SK-N-DZ (cell line): ENCODE measurements around the gene BMPR1A.
"Not testable (repeated sequence)": the region's sequence is repeated elsewhere in the genome, so short reads cannot be mapped to it uniquely, and the experiment has no call there.

Experiments used
- DNase-seq: peaks from one replicate; pipeline ENCODE4 v3.0.0-alpha.2; 2015; ENCODE audit warnings: low spot score

Gene BMPR1A

DNA sequence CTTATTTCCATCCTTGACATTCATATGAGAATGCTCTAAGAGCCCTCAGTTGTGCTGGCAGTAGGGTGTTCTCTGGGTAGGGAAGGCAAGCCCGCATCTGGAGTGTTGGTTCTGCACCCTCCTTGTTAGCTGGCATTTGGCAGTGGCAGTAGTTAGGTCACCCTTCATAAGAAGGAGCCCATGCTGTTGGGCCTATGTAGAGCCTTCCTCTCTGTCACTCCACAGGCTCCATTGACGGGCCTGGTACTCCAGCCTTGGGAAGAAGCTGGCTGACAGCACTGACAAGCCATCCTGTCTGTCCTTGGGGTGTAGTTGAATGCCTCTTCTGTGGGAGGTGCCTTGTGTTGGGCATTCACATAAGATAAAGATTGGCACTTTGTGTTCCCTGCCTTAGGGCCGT lies 89.7 kb downstream of the BMPR1A start:
- no peak for DNase-seq

- no peak for DNase-seq
Measured at GRCh38 chr10:86848747-86849146, 92.3 kb downstream of the BMPR1A start.

- DNase-seq: no peak
Measured at GRCh38 chr10:86849181-86849894, 92.9 kb downstream of the BMPR1A start.

DNA sequence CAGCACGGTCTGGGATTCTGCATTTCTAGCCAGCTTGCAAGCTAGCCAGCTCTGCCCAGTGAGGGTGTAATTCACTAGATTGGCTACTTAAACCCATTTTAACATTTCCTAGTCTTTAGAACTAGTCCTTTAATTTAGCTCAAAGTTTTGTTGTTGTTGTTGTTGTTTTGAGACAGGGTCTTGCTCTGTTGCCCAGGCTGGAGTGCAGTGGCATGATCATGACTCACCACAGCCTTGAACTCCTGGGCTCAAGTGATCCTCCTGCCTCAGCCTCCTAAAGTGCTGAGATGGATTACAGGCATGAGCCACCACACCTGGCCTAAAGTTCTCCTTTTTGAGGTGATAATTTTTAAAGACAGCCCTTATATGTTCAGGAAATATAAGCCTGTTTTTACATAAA lies 94.1 kb downstream of the BMPR1A start:
- no peak for DNase-seq

DNA sequence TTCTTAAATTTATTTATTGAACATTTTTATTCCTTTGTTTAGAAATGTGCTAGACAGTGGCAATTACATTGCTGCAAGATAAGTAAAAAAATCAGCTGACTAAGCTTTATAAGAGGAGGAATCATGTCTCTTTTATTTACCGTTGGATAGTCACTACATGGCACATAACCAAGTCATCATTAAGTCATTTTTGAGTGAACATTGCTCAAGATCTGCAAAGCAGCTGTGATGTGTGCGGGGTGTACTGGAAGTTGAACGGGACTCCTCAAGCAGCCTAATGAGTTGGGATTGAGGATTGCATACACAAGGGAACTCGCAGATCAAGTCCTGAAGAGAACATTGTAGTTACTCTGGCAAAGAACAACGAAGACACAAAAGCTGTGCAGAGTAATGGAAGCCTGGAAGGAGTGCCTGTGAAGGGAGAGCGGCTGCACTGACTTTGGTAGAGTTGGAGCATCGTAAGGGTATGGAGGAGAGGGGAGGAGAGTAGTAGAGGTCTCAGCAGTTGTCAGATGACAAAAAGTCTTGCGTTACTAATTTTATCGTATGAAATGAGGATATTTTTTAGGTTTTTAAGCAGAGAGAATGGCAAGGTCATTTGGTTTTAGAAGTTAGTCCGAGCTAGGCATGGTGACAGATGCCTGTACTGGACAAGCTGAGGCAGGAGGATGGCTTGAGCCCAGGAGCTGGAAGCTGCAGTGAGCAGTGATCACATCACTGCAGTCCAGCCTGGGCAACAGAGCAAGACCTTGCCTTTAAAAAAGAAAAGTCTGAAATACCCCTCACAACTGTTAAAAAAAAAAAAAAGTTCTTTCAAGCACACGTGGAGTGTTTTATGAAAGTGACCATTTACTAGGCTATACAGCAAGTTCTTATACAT lies 95.1 kb downstream of the BMPR1A start:
- no peak for DNase-seq

- not testable (repeated sequence) for DNase-seq
Measured at GRCh38 chr10:86853582-86853981, 97.2 kb downstream of the BMPR1A start.

DNA sequence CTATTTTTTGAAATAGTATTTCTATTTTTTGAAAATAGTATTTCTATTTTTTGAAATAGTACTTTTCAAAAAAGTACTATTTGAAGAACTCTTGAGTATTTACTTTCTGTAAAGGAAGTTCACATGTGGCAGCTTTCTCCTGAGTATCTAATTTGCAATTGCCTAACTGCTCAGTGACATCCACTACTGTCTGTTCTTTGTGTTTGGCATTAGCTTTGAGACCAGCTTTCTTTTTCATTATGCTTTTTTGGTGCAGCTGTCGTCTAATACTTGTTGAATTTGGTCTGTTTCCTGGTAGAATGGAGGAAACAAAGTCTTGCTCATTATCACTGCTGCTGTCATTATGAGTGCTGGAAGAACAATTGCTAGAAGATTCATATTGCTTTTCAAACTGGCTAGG lies 99.1 kb downstream of the BMPR1A start:
- no peak for DNase-seq

DNA sequence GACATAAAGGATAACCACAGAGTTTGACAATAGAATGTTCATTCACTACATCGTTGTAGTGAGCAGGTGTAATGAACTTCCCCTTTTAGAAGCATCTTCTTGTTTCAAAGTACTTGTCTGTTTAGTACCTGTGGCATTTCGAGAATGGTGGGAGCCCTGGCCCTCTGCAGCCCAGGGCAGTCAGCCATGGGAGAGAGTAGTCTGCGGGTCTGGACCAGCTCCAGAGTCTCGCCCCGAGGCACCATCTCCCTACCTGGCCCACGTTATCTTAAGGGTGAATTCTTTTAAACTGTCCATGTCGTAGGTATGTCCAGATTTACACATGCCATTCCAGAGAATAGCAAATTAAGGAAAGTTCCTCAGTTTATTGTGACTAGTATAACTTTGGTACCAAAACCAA lies 99.7 kb downstream of the BMPR1A start:
- DNase-seq: no peak

- DNase-seq: no peak
Measured at GRCh38 chr10:86857128-86857721, 100.8 kb downstream of the BMPR1A start.

DNA sequence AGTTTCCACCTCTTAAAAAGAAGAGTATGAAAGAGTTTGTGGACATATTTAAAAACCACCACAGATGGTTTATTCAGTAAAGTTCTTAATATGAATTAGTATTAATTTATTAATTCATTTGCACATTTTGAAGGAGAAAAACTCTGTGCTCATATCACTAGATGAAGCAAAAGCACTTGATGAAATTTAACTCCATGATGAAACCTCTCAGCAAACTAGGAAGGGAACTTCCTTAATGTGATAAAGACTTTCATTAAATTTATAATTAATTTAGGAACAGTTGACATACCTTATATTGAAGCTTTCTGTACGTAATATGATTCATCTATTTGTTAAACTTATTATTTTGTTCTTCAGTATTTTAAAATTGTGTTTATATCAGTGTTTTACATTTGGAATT lies 101.6 kb downstream of the BMPR1A start:
- DNase-seq: no peak

- no peak for DNase-seq
Measured at GRCh38 chr10:86861351-86861750, 104.9 kb downstream of the BMPR1A start.

GRCh38 chr10:86862373-86862772 lies 106.0 kb downstream of the BMPR1A start:
- no peak for DNase-seq

DNA sequence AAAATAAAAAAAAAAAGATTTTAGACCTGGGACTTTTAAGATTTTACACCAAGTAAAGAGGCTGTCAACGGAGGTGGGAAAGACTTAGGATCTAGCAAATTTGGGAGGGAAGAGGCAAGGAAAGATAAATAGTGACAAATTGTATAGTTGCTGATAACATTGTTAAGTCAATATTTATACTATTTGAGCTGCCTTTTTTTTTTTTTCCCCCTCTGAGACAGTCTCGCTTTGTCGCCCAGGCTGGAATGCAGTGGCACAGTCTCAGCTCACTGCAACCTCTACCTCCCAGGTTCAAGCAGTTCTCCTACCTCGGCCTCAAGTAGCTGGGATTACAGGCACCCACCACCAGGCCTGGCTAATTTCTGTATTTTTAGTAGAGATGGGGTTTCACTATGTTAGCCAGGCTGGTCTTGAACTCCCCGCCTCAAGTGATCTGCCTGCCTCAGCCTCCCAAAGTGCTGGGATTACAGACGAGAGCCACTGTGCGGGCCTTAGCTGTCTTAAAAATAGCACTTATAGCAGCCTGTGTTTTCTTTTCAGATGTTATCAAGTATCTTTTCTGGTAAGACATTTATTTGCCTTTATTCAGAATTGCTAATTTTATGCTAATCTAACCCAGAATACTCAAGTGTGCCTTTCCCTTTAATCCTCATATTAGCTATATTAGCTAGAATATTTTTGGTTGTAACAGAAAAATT lies 106.5 kb downstream of the BMPR1A start:
- DNase-seq: no peak

DNA sequence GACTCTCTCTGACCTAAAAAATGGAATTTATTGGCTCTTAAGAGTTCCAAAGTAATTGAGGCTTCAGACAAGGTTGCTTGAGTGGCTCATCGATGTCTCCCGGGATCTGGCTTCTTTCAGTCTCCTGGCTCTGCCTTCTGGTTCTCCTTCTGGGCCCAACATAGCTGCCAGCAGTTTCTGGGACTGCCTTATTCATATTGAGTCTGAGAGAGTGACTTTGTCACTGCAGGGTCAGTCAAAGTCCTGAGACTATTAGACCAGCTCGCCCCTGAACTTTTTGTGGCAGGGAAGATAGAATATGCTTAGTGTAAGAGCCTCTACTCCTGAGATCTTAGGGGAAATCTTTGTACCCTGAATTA lies 107.0 kb downstream of the BMPR1A start:
- DNase-seq: no peak

DNA sequence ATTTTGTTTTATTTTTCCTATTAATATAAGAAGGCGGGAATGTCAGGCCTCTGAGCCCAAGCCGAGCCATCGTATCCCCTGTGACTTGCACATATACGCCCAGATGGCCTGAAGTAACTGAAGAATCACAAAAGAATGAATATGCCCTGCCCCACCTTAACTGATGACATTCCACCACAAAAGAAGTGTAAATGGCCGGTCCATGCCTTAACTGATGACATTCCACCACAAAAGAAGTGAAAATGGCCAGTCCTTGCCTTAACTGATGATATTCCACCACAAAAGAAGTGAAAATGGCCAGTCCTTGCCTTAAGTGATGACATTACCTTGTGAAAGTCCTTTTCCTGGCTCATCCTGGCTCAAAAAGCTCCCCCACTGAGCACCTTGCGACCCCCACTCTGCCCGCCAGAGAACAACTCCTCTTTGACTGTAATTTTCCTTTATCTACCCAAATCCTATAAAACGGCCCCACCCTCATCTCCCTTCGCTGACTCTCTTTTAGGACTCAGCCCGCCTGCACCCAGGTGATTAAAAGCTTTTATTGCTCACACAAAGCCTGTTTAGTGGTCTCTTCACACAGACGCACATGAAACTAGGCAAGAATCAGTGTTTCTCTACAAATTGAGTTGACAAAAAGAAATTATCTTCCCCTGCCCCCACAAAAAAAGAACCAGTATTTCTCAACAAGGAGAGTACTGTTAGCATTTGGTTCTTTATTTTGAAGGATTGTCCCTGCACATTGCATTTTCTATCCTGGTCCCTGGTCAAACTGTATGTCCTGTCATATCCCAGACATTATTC lies 108.8 kb downstream of the BMPR1A start:
- DNase-seq: not testable (repeated sequence)

GRCh38 chr10:86867149-86867548 lies 110.7 kb downstream of the BMPR1A start:
- DNase-seq: no peak

DNA sequence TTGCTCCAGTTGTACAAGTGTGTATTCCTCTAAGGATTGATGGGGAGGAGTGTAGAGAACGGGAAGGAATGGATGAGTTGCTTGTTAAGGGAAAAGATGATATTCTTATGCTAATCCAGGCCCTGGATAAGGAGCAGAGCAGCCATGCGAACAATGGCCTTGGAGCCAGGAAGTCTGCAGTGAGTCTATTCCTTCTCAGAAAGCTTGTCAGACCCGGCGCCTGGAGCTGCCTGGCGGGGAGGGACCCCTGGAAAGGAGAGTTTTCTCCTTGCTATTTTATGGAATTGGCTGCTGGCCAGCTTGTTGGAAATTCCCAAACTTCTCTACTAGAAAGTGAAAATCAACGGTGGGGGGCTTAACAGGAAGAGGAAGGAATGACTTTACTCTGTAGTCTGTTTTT lies 111.9 kb downstream of the BMPR1A start:
- DNase-seq: no peak

GRCh38 chr10:86870679-86871078 lies 114.3 kb downstream of the BMPR1A start:
- DNase-seq: no peak

DNA sequence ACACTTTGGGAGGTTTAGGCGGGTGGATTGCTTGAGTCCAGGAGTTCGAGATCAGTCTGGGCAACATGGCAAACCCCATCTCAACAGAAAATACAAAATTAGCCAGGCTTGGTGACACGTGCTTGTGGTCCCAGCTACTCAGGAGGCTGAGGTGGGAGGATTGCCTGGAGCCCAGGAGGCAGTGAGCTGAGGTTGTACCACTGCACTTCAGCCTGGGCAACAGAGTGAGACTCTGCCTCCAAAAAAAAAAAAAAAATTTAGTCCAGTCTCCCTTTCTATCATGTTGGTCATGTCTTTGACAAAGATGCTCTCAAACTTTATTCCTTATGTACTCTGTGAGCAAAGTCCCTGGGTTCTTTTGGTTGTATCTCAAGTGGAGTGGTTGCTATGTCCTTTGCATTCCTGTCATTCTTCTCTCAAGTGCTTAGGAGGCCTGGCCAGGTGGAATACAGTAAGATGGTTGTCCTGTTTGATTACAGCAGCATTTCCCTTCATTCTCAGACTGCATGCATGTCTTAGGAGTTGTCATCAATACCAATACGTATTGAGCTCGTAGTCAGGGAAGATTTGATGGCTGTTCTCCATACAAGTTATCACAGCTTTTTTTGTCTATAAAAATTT lies 115.3 kb downstream of the BMPR1A start:
- DNase-seq: no peak

- no peak for DNase-seq
Measured at GRCh38 chr10:86872757-86873156, 116.3 kb downstream of the BMPR1A start.

- DNase-seq: no peak
Measured at GRCh38 chr10:86876748-86877147, 120.3 kb downstream of the BMPR1A start.
